Mucosa of stomach (tissue), 1 donor: ENCODE measurements around the gene RAD51D.
A peak's percentile ranks its signal among the peaks of the same experiment; 100 is the strongest.

Experiments
- H3K27me3 ChIP-seq: one replicate; pipeline ENCODE4 v1.7.0; 2013; ENCODE audit warnings: mild to moderate bottlenecking, low read length; ENCODE audit not compliant: control insufficient read depth, insufficient read depth
- H3K36me3 ChIP-seq: one replicate; pipeline ENCODE4 v1.7.0; 2013; ENCODE audit warnings: low read length; ENCODE audit not compliant: control insufficient read depth, insufficient read depth
- H3K4me1 ChIP-seq: one replicate; pipeline ENCODE4 v1.7.0; 2013; ENCODE audit warnings: mild to moderate bottlenecking, low read length; ENCODE audit not compliant: control insufficient read depth, insufficient read depth
- H3K4me3 ChIP-seq: one replicate; pipeline ENCODE4 v1.7.0; 2013; ENCODE audit warnings: low read length
- H3K9ac ChIP-seq: one replicate; pipeline ENCODE4 v1.7.0; 2013; ENCODE audit warnings: mild to moderate bottlenecking, low read length, moderate library complexity
- H3K9me3 ChIP-seq: one replicate; pipeline ENCODE4 v1.7.0; 2013; ENCODE audit warnings: mild to moderate bottlenecking, low read length, moderate library complexity; ENCODE audit not compliant: control insufficient read depth
- donor health status: Pancreatic carcinoma.

RAD51D gene

DNA sequence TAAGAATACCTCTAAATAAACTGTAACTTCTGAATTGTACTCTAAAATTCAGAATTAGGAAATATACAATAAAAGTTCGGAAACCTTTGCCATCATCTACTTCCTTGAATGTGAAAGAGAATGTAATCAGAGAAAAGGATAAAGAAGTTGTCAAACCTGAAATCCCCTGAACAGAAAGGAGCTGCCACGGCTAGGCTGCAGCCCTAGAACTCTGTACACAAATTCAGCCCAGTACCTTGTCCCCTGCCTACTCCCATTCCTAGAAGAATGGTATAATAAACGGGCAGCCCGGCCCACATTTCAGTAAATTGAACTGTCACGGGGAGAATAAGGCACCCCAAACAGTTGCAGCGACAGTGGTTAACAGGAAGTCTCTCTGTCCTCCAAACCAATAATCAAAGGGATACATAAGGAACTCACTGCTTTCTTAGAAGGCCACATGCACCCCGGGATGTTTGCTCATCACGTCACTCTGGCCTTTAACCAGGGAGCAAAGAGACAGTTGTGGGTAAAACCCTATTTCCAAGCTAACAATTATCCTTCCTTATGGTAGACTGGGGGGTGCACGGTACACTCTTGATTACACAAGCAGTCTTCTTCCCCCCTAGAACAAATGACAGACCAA lies 31.8 kb downstream of the RAD51D start:
- Histone ChIP-seq H3K9ac (peak overlapping the region; percentile 90), H3K27me3 (no peaks in the 10 kb centered on the region), H3K4me1 (peaks cover 33% of the 10 kb centered on the region), H3K36me3 (no peaks in the 10 kb centered on the region), H3K4me3 (peak overlapping the region; percentile 97), H3K9me3 (no peaks in the 10 kb centered on the region)

DNA sequence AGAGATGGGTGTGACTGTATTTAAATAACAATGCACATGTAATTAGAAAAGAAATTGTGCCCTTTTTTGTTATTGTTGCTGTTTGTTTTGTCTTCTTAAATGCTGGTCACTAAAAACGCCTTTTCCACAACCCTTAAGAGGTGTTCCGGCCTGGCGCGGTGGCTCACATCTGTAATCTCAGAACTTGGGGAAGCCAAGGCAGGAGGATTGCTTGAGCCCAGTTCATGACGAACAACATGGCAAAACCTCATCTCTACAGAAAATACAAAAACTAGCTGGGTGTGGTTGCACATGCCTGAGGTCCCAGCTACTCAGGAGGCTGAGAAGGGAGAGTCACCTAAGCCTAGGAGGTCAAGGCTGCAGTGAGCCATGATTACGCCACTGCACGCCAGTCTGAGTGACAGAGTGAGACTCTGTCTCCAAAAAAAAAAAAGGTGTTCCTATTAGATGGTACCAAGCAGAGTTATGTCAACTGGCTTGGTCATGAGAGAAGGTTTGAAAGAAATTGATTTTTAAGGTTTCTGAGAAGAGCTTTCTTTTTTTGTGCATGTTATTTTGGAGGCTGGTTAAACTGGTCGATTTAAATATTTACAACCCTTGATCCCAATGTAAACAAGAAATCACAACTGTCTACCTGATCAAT lies 32.6 kb downstream of the RAD51D start:
- Histone ChIP-seq H3K27me3 (no peaks in the 10 kb centered on the region), H3K4me3 (peak overlapping the region; percentile 97), H3K9ac (peak overlapping the region; percentile 90), H3K4me1 (peaks cover 41% of the 10 kb centered on the region), H3K9me3 (no peaks in the 10 kb centered on the region), H3K36me3 (no peaks in the 10 kb centered on the region)

DNA sequence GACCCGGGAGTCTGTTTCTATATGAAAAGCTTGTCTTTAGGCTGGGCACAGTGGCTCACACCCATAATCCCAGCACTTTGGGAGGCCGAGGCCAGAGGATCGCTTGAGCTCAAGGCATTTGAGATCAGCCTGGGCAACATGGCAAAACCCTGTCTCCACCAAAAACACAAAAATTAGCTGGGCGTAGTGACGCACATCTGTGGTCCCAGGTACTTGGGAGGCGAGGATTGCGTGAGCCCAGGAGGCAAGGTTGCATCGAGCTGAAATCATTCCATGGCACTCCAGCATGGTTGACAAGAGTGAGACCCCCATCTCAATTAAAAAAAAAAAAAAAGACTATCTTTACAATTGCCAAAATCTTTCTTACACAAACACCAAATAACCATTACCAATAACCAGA lies 33.5 kb downstream of the RAD51D start:
- H3K27me3 ChIP-seq, result no peaks in the 10 kb centered on the region
- H3K9ac ChIP-seq, result no peak overlapping the region
- H3K9me3 ChIP-seq, result no peaks in the 10 kb centered on the region
- peaks cover 43% of the 10 kb centered on the region for H3K4me1 ChIP-seq
- no peak overlapping the region for H3K4me3 ChIP-seq
- H3K36me3 ChIP-seq, result no peaks in the 10 kb centered on the region

DNA sequence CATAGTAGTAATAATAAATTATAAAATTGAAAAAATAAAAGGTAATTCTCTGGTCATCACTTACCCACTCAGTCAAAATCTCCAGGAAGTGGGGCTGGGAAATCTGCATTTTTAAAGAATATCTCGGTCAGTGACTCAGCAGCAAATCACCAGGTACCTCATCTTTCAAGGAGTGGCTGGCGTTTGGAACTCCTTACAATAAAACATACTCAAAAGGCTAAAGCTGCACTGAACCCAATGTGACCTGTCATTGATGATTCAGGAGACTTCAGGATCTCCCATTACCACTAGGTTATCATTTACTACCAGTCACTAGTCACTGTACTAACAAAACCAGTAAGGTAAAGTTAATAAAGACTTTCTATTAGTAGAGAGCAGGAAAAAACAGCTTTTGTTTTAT lies 34.7 kb downstream of the RAD51D start:
- Histone ChIP-seq H3K4me3 (no peak overlapping the region), H3K9ac (no peak overlapping the region), H3K27me3 (no peaks in the 10 kb centered on the region), H3K9me3 (no peaks in the 10 kb centered on the region), H3K4me1 (peaks cover 48% of the 10 kb centered on the region), H3K36me3 (no peaks in the 10 kb centered on the region)

DNA sequence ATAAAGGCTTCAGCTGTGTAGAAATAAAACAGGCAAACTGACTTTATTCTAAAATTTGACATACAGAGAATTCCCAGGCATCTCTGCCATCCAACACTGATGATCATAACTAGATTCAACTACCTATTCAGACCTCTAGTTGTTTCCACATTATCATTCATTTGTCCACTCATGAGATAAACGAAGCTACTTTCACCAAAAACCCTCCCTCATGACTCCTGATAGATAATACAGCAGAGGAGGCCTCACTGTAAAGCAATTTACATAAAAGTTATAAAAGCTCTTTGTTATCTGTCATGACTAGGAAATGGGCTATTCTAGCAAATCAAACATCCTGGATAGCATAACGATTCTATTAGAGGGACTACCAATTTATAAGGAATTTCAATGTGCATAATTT lies 36.6 kb downstream of the RAD51D start:
- H3K36me3 ChIP-seq, result no peaks in the 10 kb centered on the region
- no peaks in the 10 kb centered on the region for H3K27me3 ChIP-seq
- H3K4me1 ChIP-seq, result peaks cover 55% of the 10 kb centered on the region
- no peak overlapping the region for H3K9ac ChIP-seq
- no peaks in the 10 kb centered on the region for H3K9me3 ChIP-seq
- H3K4me3 ChIP-seq, result no peak overlapping the region

DNA sequence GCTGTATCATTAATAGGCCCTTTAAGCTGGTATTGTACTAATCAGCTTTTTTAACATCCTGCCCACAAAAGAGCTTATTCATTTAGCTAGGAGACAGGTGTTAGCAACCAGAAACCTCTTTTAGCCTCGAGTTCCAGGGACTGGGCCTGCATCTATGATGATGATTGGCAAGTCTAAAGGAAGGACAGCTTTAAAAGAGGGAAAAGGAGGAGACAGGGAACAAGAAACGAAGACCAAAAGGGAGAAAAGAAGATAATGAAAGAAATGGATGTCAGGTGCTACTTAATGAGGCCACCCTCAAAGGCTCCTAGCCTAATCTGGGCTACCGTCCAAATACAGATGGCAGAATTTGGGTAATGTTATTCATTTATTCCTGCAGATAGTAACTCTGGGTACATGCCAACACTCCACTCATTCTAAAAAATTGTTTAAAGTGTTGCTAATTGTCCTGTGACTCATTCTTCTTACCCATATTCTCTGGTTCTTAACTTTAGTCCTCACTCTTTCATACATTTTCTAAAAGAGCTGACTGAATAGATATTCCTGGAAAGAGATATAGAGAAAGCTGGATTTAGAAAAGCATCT lies 37.5 kb downstream of the RAD51D start:
- Histone ChIP-seq H3K4me1 (peaks cover 60% of the 10 kb centered on the region), H3K4me3 (no peak overlapping the region), H3K9ac (peak overlapping the region; percentile 23), H3K36me3 (no peaks in the 10 kb centered on the region), H3K9me3 (no peaks in the 10 kb centered on the region), H3K27me3 (no peaks in the 10 kb centered on the region)

DNA sequence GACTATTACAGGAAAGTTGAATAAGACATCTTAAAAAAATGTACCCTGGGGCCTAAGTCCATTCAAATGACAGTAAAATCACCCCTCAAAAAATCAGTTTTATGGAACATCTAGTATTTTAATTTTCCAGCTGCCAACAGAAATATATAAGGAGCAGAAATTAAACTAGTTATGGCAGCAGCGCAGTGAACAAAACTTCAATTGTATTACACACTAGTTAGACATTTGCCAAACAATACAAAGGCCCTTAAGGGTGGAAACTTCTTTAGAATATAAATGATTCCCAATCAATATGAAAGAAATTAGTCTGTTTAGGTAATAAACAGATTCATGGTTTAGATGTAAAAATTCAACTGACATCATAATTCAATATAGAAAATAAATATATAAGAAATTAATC lies 38.0 kb downstream of the RAD51D start:
- no peaks in the 10 kb centered on the region for H3K27me3 ChIP-seq
- H3K9me3 ChIP-seq, result no peaks in the 10 kb centered on the region
- H3K36me3 ChIP-seq, result no peaks in the 10 kb centered on the region
- H3K9ac ChIP-seq, result no peak overlapping the region
- H3K4me1 ChIP-seq, result peaks cover 56% of the 10 kb centered on the region
- no peak overlapping the region for H3K4me3 ChIP-seq

DNA sequence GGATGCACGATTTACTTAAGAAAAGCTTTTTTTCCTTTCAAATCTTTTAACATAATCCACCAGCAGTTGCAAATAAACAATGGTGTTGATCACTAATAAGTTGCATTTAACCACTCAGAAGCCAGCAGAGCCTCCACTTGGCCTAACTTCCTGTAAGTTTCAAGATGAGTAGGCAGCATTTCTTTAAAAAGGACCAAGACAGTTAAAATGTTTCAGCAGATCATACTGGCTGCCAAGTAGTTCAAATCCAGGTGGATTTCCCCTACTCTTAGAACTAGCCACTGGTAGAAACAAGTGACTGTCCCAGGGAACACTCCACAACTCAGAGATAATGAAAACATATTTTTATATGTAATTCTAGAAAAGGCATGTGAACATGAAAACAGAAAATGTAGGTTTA lies 39.1 kb downstream of the RAD51D start:
- Histone ChIP-seq H3K4me1 (peaks cover 45% of the 10 kb centered on the region), H3K36me3 (no peaks in the 10 kb centered on the region), H3K9me3 (no peaks in the 10 kb centered on the region), H3K4me3 (no peak overlapping the region), H3K9ac (no peak overlapping the region), H3K27me3 (no peaks in the 10 kb centered on the region)

DNA sequence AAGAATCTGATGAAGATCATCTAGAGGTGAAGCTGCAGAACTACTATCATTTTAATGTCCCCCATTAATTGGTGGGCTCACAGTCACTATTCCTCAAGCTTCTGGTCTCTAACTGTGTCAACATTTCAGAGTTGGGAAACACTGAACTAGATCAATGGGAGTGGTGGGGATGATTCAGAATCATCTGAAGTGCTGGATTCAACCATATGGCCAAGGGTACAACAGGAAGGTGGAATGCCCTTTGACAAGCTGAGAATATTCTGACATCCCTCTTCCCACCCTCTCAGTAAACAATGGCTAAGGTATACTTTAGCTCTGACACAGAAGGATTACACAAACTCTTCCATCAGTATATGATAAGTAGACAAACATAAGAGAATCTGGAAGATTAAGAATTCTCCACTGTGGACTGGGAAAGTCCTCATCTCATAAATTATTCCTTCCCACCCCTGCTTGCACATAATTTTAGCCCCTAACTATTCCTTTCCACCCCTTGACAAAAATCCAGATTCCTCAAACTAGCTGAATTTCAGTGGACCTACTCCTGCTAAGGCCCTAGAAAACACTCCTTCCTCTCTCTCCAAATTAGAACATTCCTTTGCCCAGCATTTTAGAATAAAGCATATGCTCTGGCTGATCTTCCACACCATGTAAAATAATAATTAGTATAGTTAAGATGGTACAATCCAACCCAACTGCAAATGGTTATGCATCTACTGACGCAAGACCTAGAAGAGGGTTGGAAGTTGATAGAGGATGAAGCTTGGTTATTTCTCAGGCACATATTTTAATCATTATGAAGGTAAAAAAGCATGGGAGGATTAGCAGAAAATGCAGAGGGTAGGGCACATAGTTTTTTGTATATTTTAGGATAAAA lies 39.9 kb downstream of the RAD51D start:
- Histone ChIP-seq H3K4me1 (peaks cover 40% of the 10 kb centered on the region), H3K9ac (no peak overlapping the region), H3K4me3 (no peak overlapping the region), H3K27me3 (no peaks in the 10 kb centered on the region), H3K36me3 (no peaks in the 10 kb centered on the region), H3K9me3 (no peaks in the 10 kb centered on the region)

DNA sequence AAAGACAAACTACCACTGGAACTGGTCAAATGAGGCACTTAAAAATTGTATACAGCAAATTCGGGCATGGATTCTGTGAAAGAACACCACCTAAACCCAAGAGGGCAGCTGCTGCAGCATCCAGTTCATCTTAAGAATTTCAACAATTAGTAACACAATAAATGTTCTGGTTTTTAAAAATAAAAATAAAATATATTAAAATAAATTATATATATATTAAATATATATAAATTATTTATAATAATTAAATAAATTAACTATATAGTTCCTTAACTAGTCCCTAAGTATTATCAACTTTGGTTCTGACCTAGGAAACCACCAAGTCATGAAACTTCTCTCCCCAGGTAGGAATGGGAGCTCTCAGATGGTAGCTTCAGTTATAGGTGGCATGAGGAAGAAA lies 42.8 kb downstream of the RAD51D start:
- Histone ChIP-seq H3K27me3 (no peaks in the 10 kb centered on the region), H3K4me3 (no peak overlapping the region), H3K9me3 (no peaks in the 10 kb centered on the region), H3K4me1 (peaks cover 25% of the 10 kb centered on the region), H3K9ac (no peak overlapping the region), H3K36me3 (no peaks in the 10 kb centered on the region)

DNA sequence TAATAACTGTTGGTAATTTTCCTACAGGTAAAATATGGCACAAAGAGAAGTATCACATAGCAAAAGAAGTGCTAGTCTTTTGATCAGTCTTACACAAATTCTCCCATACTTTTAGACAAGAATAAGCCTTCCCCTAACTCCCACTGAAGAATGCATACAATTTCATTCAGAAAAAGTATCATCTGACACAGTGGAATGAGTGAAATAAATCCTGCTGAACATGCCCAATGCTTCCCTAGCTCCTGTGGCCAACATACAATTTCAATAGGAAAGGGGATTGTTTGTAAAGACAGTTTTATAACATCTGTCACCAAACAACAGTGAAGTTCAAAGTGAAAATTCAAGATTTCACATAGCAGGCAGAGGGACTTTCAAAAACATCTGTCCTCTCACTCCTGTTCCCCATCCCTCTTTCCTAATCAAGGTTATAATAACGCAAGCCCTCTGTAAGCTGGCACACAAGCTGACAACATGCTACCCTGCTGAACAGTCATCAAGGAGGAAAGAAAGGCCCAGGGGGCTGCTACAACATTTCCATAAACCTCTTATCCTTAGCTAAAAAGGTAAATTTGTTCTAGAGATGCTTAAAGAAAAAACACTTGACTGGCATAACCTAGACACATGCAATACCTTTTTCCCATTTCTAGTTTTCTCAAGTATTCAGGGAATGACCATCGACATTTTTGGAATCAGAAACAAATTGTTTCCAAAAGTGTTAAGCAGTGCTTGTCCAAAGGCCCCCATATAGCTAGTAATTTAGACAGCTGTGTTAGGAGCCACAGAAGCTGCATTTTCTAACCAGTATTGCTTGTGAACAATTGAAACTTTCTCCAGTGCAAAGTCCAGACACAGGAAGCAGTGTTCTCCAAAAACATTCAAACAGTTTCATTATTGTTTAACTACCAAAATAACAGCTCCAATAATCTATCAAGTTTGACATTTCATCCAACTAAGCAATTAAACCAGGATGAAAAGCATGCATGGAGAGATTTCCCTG lies 44.7 kb downstream of the RAD51D start:
- no peak overlapping the region for H3K9ac ChIP-seq
- no peaks in the 10 kb centered on the region for H3K36me3 ChIP-seq
- H3K27me3 ChIP-seq, result no peaks in the 10 kb centered on the region
- H3K4me1 ChIP-seq, result peaks cover 20% of the 10 kb centered on the region
- H3K4me3 ChIP-seq, result no peak overlapping the region
- no peaks in the 10 kb centered on the region for H3K9me3 ChIP-seq
